HL-60 (cell line): ENCODE results near the gene PSAP.
A peak's percentile ranks its signal among the peaks of the same experiment; 100 is the strongest.
"Not testable (repeated sequence)": the region's sequence is repeated elsewhere in the genome, so short reads cannot be mapped to it uniquely, and the experiment has no call there.

Experiments
- DNase-seq, 2 experiments: peaks; one replicate each; pipeline ENCODE4 v3.0.0-alpha.2; 2010 to 2020; ENCODE audit warnings: low read depth in 1 of 2, low spot score in 1 of 2
- H3K27ac ChIP-seq: fragments of 250-450 bp; sonication (Bioruptor Pico); replicated peaks from 2 replicates; pipeline ENCODE4 v1.5.1; 2020; ENCODE audit warnings: mild to moderate bottlenecking, moderate library complexity
- H3K27me3 ChIP-seq: fragments of 250-450 bp; sonication (Bioruptor Pico); 2 replicates; pipeline ENCODE4 v1.5.1; 2021; ENCODE audit warnings: mild to moderate bottlenecking, moderate library complexity; ENCODE audit not compliant: insufficient read depth, poor library complexity, severe bottlenecking
- H3K4me3 ChIP-seq: replicated peaks from 2 replicates; pipeline ENCODE4 v1.5.1; 2011; ENCODE audit warnings: mild to moderate bottlenecking, control low read depth, low read length; ENCODE audit not compliant: insufficient read depth
- CTCF ChIP-seq: IDR thresholded peaks from one replicate; pipeline ENCODE4 v1.5.1; 2011; ENCODE audit warnings: low read length, control low read depth, inconsistent platforms; ENCODE audit not compliant: insufficient read depth
- GABPA ChIP-seq: IDR thresholded peaks from 2 replicates; pipeline ENCODE4 v1.6.1; 2012; ENCODE audit warnings: low read depth
- POLR2AphosphoS5 ChIP-seq: IDR thresholded peaks from 2 replicates; pipeline ENCODE4 v1.6.1; 2012; ENCODE audit warnings: low read depth
- REST ChIP-seq: IDR thresholded peaks from 2 replicates; pipeline ENCODE4 v1.6.1; 2012; ENCODE audit warnings: low read depth; ENCODE audit not compliant: insufficient replicate concordance
- SPI1 ChIP-seq: IDR thresholded peaks from 2 replicates; pipeline ENCODE4 v1.6.1; 2012; ENCODE audit warnings: low read depth, mild to moderate bottlenecking, borderline replicate concordance

PSAP gene

GRCh38 chr10:71854031-71854430 lies 3.0 kb upstream of the PSAP start:
- no peak for DNase-seq
- no peak overlapping the region for H3K27ac ChIP-seq
- H3K4me3 ChIP-seq: no peak overlapping the region
- TF ChIP-seq POLR2AphosphoS5 (no peak), GABPA (no peak), REST (no peak), SPI1 (no peak), CTCF (no peak)
- no peaks in the 10 kb centered on the region for H3K27me3 ChIP-seq

- Histone ChIP-seq H3K27ac (peak overlapping the region; percentile 50), H3K27me3 (no peaks in the 10 kb centered on the region), H3K4me3 (no peak overlapping the region)
- TF ChIP-seq POLR2AphosphoS5: peak; percentile 81
- no peak for TF ChIP-seq CTCF
- peak; percentile 98 for TF ChIP-seq SPI1
- peak; percentile 91 to 94 for DNase-seq
Observed at GRCh38 chr10:71852355-71852937, 1.4 kb upstream of the PSAP start.

- Histone ChIP-seq H3K4me3 (peak overlapping the region; percentile 13; the same call in 1 of the 2 replicates), H3K27ac (peak overlapping the region; percentile 50)
- not testable (repeated sequence) for H3K27me3 ChIP-seq, DNase-seq
Observed at GRCh38 chr10:71851465-71852095, 529 bp upstream of the PSAP start.

- Histone ChIP-seq H3K27me3 (no peaks in the 10 kb centered on the region), H3K4me3 (peak overlapping the region; percentile 82), H3K27ac (peak overlapping the region; percentile 83)
- DNase-seq: no peak
- TF ChIP-seq POLR2AphosphoS5 (no peak), CTCF (no peak), SPI1 (no peak), REST (no peak), GABPA (no peak)
Observed at GRCh38 chr10:71850021-71850742, 869 bp downstream of the PSAP start.
